LNCAP (cell line): ENCODE measurements around the gene SLC39A2.

Source experiments
- TF ChIP-seq, protein P1 (sequence below): fragments of 450-650 bp; IDR thresholded peaks from 2 replicates; pipeline ENCODE4 v1.5.1; 2017; ENCODE audit warnings: mild to moderate bottlenecking

The SLC39A2 gene

DNA sequence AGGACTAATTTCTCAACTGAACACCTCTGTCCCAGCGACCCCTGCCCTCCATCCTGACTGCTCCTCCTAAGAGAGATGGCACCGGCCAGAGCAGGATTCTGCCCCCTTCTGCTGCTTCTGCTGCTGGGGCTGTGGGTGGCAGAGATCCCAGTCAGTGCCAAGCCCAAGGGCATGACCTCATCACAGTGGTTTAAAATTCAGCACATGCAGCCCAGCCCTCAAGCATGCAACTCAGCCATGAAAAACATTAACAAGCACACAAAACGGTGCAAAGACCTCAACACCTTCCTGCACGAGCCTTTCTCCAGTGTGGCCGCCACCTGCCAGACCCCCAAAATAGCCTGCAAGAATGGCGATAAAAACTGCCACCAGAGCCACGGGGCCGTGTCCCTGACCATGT lies 43.8 kb downstream of the SLC39A2 start:
- TF ChIP-seq, protein P1, sequence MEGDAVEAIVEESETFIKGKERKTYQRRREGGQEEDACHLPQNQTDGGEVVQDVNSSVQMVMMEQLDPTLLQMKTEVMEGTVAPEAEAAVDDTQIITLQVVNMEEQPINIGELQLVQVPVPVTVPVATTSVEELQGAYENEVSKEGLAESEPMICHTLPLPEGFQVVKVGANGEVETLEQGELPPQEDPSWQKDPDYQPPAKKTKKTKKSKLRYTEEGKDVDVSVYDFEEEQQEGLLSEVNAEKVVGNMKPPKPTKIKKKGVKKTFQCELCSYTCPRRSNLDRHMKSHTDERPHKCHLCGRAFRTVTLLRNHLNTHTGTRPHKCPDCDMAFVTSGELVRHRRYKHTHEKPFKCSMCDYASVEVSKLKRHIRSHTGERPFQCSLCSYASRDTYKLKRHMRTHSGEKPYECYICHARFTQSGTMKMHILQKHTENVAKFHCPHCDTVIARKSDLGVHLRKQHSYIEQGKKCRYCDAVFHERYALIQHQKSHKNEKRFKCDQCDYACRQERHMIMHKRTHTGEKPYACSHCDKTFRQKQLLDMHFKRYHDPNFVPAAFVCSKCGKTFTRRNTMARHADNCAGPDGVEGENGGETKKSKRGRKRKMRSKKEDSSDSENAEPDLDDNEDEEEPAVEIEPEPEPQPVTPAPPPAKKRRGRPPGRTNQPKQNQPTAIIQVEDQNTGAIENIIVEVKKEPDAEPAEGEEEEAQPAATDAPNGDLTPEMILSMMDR: no peak

DNA sequence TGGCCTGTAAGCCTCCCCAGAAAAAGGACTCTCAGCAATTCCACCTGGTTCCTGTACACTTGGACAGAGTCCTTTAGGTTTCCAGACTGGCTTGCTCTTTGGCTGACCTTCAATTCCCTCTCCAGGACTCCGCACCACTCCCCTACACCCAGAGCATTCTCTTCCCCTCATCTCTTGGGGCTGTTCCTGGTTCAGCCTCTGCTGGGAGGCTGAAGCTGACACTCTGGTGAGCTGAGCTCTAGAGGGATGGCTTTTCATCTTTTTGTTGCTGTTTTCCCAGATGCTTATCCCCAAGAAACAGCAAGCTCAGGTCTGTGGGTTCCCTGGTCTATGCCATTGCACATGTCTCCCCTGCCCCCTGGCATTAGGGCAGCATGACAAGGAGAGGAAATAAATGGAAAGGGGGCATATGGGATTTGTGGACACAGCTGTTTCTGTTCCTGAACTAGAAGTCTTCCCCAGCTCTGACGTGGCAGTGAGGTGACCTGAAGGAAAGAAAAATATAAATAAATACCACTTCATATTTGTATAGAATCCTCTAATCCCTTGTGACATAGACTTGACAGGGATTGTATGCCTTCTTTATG lies 44.4 kb downstream of the SLC39A2 start:
- TF ChIP-seq, protein P1: no peak

DNA sequence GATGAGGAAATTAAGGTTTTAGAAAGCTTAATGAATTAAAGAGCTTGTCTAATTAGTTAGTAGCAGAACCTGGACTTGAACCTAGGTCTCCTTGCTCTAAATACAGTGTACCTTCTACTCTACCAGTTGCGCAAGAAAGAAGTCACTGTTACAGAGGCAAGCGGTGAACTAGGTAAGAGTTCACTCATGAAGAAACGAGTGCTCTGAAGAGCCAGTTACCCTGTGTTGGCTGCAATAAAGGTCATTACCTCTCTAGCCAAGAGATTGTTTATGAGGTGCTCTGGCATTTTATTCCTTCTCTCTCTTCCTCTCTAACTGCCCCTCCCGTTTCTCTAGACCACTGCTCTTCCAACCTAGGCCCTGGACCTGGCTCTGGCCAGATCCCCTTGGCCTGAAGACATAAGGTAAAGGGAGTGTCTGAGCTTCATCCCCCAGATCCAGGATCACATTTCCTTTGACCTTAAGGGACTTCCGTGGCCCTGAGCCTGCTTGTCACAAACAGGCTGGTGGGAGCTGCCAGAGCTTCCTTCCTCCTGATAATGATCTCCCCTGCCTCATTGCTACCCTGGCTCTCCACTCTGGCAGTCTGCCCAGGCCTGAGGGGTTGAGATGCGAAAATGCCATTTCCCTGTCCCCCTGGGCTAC lies 45.0 kb downstream of the SLC39A2 start:
- TF ChIP-seq, protein P1: no peak

DNA sequence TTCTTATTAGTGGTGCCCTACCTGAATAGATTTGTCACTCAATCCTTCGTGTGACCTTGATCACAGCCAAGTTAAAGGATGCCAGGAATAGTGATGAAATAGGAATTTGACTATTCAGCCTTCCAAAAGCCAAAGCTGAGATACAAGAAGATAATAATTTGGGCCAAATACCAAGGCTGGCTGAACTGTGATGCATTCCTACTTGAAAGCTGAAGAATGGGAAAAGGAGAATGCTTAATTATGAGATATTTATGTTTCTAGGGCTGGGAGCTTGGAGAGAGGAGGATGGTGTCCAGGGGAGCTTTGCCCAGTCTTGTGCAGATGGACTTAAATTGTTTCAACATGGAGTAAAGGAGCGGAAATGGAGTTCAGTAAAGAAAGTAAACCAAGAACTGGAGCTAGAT lies 48.3 kb downstream of the SLC39A2 start:
- TF ChIP-seq, protein P1: no peak

DNA sequence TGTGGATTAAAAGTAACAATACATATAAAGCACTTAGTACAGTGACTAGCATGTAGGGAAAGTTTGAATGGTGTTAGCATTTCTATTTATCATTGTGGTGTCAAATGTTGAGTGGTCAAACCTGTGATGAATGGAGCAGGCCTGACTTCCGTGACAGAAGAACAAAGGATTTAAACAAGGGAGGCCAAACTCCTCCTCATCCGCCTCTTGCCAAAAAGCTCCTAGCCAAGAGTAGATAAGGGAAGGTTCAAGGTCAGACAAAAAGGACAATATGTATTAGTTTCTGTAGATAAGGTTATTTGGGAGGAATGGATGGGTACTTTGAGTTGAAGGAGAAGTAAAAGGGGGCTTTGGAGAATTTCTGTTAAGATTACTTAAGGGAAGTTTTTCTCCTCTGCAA lies 49.5 kb downstream of the SLC39A2 start:
- TF ChIP-seq, protein P1: no peak

DNA sequence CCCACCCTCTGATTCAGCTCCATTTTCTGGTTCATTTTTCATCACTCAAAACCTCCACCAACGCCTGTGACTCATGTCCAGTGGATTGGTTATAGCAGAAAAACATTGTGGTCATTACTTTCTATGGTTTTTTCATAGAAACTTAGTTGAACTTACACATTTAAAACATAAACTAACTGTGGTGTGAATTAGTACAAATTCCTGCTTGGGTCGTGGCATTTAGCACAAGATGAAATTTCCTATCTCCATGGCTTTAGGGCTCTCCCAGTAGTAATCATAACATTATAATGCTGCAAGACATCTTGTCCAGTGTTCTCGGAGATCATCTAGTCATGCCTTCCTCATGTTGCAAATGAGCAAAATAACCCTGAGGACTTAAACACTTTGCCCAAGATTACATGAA lies 50.2 kb downstream of the SLC39A2 start:
- TF ChIP-seq, protein P1: no peak

DNA sequence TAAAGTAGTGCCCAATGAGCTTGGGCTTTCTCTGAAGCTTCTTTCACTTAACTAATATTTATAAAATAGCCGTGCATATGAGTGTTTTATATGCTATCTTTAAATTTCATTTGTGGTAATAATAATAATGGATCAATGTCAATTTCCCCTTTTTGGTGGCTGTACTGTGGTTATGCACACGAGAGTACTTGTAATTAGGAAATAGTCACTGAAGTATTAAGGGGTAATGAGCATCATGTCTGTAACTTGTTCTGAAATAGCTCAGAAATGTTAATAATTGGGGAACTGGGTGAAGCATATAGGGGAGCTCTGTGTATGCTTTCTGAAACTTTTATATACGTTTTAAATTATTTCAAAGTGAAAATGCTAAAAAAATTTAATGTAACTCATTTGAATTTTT lies 51.5 kb downstream of the SLC39A2 start:
- TF ChIP-seq, protein P1: no peak
